ENCODE data around the gene C2CD2. TPM values are rescaled to one million over a fixed set of nuclear protein-coding genes. Genes with fewer than 3 reads are reported as not detected.
"Not testable (repeated sequence)": the region's sequence is repeated elsewhere in the genome, so short reads cannot be mapped to it uniquely, and the experiment has no call there.

Gene C2CD2
- total RNA-seq (2012; rRNA removed): 39.3 and 52.4 TPM in 2 replicates

DNA sequence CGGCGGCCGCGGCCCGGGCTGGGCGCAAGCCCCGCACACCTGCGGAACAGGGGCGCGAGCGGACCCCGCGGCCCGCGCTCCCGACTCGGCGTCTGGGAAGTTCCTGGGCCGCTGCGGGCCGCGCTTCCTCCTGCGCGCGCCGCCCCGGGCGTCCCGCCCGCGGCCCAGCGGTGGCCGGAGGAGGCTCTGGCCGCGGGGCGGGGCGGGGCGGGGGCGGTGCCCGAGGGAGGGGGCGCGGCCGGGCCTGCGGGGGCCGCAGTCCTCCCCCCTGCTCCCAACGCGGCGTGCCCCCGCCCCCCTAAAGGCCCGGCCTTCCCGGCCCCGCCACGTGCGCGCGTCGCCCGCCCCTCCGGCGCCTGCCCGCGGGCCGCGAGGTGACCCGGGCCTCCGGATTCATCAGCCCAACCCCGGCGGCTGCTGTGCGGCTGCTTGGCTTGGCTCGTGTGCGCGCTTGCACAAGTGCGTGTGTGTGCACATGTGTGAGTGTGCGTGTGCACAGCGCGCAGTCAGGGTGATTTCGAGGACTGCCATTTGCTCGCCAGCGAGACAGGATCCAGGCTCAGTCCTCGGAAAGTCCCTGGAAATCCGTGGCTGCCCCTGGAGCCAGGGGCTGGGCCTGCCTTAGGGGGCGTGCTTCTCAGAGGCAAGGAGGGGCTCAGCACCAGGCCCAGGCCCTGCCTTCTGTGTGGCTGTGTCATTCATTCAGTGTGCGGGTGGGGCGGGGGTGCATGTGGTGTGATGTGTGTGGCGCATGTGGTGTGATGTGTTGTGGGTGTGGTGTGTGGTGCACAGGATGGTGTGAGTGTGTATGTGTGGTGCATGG lies at the start of gene C2CD2:
Gene C2CD2 (minus strand): TSS at position 188 of the 823 bp plus-strand sequence. CDS start 370 bp downstream, outside the sequence.
- Histone ChIP-seq H3K9ac (ENCODE audit: low read depth, low read length) (peak within 1 kb of the TSS; percentile 90), H3K4me1 (ENCODE audit: control insufficient read depth, insufficient read depth, low read length) (peaks cover 48% of the 10 kb centered on the region), H3K36me3 (ENCODE audit: insufficient read depth, low read length) (peaks cover 5% of the 10 kb centered on the region), H3K9me3 (replicated peaks; ENCODE audit: low read length) (no peaks in the 10 kb centered on the region), H3K27me3 (ENCODE audit: control insufficient read depth, insufficient read depth, low read length) (no peaks in the 10 kb centered on the region), H3K4me3 (ENCODE audit: low read length) (peak within 1 kb of the TSS; percentile 80), H3K4me2 (ENCODE audit: low read length) (peak within 1 kb of the TSS; percentile 92)

- Histone ChIP-seq H3K27me3 (ENCODE audit: control insufficient read depth, insufficient read depth, low read length) (no peaks in the 10 kb centered on the region), H3K4me2 (ENCODE audit: low read length) (no peak overlapping the region), H3K4me3 (ENCODE audit: low read length) (no peak overlapping the region), H3K4me1 (ENCODE audit: control insufficient read depth, insufficient read depth, low read length) (peaks cover 16% of the 10 kb centered on the region), H3K9me3 (replicated peaks; ENCODE audit: low read length) (no peaks in the 10 kb centered on the region), H3K9ac (ENCODE audit: low read depth, low read length) (peak overlapping the region; percentile 21), H3K36me3 (ENCODE audit: insufficient read depth, low read length) (peaks cover 19% of the 10 kb centered on the region)
These were observed 49.2 kb upstream of the C2CD2 start for GRCh38 chr21:42003051-42003461.

DNA sequence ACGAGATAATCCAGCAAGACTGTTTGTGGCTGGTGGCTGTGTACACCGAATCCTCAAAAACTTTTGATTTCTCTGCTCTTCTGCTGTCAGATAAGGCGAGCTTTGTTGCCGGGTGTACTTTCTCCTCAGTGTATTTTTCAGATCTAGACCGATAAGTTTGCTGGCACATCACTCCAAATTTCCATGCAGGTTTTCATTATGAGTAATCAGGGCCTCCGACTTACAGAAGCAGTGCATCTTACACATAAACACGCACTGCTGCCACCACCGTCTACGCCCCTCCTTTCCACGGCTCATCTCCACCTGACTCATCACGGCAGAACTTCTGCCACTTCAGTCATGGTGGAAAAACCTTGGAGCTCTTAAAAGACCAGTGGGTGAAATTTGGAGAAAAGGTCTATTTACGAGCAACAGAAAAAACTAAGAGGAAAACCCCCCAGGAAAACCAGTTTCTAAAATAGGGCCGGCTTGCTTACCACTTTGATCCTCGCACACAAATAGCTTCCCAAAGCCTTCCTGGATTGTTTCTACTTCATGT lies 48.7 kb upstream of the C2CD2 start:
- H3K36me3 ChIP-seq (ENCODE audit: insufficient read depth, low read length): peaks cover 19% of the 10 kb centered on the region
- H3K9me3 ChIP-seq (replicated peaks; ENCODE audit: low read length): no peaks in the 10 kb centered on the region
- H3K4me2 ChIP-seq (ENCODE audit: low read length): peak overlapping the region; percentile 68
- no peaks in the 10 kb centered on the region for H3K27me3 ChIP-seq (ENCODE audit: control insufficient read depth, insufficient read depth, low read length)
- H3K9ac ChIP-seq (ENCODE audit: low read depth, low read length): peak overlapping the region; percentile 56
- H3K4me1 ChIP-seq (ENCODE audit: control insufficient read depth, insufficient read depth, low read length): peaks cover 16% of the 10 kb centered on the region
- H3K4me3 ChIP-seq (ENCODE audit: low read length): no peak overlapping the region

DNA sequence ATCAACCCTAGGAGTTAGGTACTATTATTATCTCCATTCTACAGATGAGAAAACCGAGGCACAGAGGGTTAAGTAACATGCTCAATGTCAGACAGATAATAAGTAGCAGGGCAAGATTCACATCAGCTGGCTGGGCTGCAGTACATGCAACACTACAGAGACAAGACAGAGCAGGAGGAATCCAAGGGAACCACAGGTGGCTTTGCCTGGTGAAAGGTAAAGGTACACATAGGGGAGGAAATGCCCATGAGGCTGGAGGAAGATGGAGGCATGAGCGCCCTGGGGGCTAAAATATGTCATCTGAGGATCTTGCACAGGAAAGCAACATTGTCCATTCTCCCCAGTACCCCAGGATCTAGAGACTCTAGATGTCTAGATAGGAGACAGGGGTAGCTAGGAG lies 48.0 kb upstream of the C2CD2 start:
- peaks cover 19% of the 10 kb centered on the region for H3K36me3 ChIP-seq (ENCODE audit: insufficient read depth, low read length)
- no peak overlapping the region for H3K4me3 ChIP-seq (ENCODE audit: low read length)
- peak overlapping the region; percentile 68 for H3K4me2 ChIP-seq (ENCODE audit: low read length)
- H3K9ac ChIP-seq (ENCODE audit: low read depth, low read length): no peak overlapping the region
- H3K9me3 ChIP-seq (replicated peaks; ENCODE audit: low read length): no peaks in the 10 kb centered on the region
- no peaks in the 10 kb centered on the region for H3K27me3 ChIP-seq (ENCODE audit: control insufficient read depth, insufficient read depth, low read length)
- peaks cover 16% of the 10 kb centered on the region for H3K4me1 ChIP-seq (ENCODE audit: control insufficient read depth, insufficient read depth, low read length)

DNA sequence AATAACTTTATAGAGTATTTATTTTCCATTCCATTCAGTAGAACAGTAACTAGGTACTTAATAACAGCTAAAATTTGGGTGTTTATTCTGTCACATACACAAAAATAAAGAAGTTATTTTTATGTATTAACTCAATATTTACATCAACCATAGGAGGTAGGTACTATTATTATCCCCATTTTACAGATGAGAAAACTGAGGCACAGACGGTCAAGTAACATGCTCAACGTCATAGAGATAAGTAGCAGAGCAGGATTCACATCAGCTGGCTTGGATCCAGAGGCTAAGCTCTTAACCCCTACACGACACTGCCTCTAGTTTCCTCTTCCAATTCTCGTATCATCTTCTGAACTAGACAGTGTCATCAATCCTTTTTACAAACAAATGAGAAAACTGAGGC lies 47.1 kb upstream of the C2CD2 start:
- Histone ChIP-seq H3K4me3 (ENCODE audit: low read length) (no peak overlapping the region), H3K36me3 (ENCODE audit: insufficient read depth, low read length) (peaks cover 20% of the 10 kb centered on the region), H3K9ac (ENCODE audit: low read depth, low read length) (no peak overlapping the region), H3K4me1 (ENCODE audit: control insufficient read depth, insufficient read depth, low read length) (peaks cover 16% of the 10 kb centered on the region), H3K27me3 (ENCODE audit: control insufficient read depth, insufficient read depth, low read length) (no peaks in the 10 kb centered on the region), H3K4me2 (ENCODE audit: low read length) (no peak overlapping the region), H3K9me3 (replicated peaks; ENCODE audit: low read length) (no peaks in the 10 kb centered on the region)

GRCh38 chr21:41997657-41998056 lies 43.8 kb upstream of the C2CD2 start:
- Histone ChIP-seq H3K9me3 (replicated peaks; ENCODE audit: low read length) (no peaks in the 10 kb centered on the region), H3K36me3 (ENCODE audit: insufficient read depth, low read length) (peaks cover 33% of the 10 kb centered on the region), H3K4me1 (ENCODE audit: control insufficient read depth, insufficient read depth, low read length) (peaks cover 22% of the 10 kb centered on the region), H3K9ac (ENCODE audit: low read depth, low read length) (no peak overlapping the region), H3K4me2 (ENCODE audit: low read length) (no peak overlapping the region), H3K4me3 (ENCODE audit: low read length) (no peak overlapping the region), H3K27me3 (ENCODE audit: control insufficient read depth, insufficient read depth, low read length) (no peaks in the 10 kb centered on the region)

DNA sequence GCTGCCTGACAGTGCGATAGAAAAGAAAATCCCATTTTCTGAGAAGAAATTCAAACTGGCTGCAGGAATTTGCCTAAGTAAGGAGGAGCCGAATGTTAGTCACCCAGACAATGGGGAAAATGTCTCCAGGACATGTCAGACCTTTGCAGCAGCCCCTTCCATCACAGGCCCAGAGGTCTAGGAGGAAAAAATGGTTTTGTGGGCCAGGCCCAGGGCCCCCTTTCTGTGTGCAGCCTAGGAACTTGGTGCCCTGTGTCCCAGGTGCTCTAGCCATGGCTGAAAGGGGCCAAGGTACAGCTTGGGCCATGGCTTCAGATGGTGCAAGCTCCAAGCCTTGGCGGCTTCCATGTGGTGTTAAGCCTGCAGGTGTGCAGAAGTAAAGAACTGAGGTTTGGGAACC lies 41.8 kb upstream of the C2CD2 start:
- H3K36me3 ChIP-seq (ENCODE audit: insufficient read depth, low read length): peaks cover 45% of the 10 kb centered on the region
- H3K9ac ChIP-seq (ENCODE audit: low read depth, low read length): no peak overlapping the region
- H3K27me3 ChIP-seq (ENCODE audit: control insufficient read depth, insufficient read depth, low read length): no peaks in the 10 kb centered on the region
- no peaks in the 10 kb centered on the region for H3K9me3 ChIP-seq (replicated peaks; ENCODE audit: low read length)
- no peak overlapping the region for H3K4me3 ChIP-seq (ENCODE audit: low read length)
- peaks cover 12% of the 10 kb centered on the region for H3K4me1 ChIP-seq (ENCODE audit: control insufficient read depth, insufficient read depth, low read length)
- no peak overlapping the region for H3K4me2 ChIP-seq (ENCODE audit: low read length)

GRCh38 chr21:41994613-41995012 lies 40.8 kb upstream of the C2CD2 start:
- H3K27me3 ChIP-seq (ENCODE audit: control insufficient read depth, insufficient read depth, low read length); H3K9ac ChIP-seq (ENCODE audit: low read depth, low read length); H3K9me3 ChIP-seq (replicated peaks; ENCODE audit: low read length); H3K4me2 ChIP-seq (ENCODE audit: low read length); H3K4me3 ChIP-seq (ENCODE audit: low read length): not testable (repeated sequence)
- Histone ChIP-seq H3K4me1 (ENCODE audit: control insufficient read depth, insufficient read depth, low read length) (peaks cover 12% of the 10 kb centered on the region), H3K36me3 (ENCODE audit: insufficient read depth, low read length) (peaks cover 39% of the 10 kb centered on the region)

DNA sequence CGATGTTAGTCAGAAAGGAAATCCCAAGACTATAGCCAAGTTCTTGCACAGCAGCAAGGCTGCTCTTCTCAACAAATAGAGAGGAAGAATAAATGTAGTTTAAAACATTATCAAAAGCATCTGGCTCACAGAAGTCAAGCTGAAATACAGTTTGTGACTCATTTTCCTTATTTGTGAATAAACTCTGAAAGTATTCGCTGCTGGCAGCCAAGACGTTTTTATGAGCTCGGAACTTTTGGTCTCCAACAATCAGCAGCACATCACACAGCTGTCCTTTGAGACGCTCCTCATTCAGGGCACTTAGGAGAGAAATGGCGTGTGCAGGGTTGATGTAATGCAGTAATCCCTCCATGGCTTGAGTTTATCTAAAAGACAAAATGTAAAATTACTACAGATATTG lies 39.9 kb upstream of the C2CD2 start:
- Histone ChIP-seq H3K4me2 (ENCODE audit: low read length) (peak overlapping the region; percentile 34), H3K4me3 (ENCODE audit: low read length) (no peak overlapping the region), H3K9me3 (replicated peaks; ENCODE audit: low read length) (no peaks in the 10 kb centered on the region), H3K36me3 (ENCODE audit: insufficient read depth, low read length) (peaks cover 34% of the 10 kb centered on the region), H3K9ac (ENCODE audit: low read depth, low read length) (no peak overlapping the region), H3K27me3 (ENCODE audit: control insufficient read depth, insufficient read depth, low read length) (no peaks in the 10 kb centered on the region), H3K4me1 (ENCODE audit: control insufficient read depth, insufficient read depth, low read length) (peaks cover 12% of the 10 kb centered on the region)

- peaks cover 12% of the 10 kb centered on the region for H3K4me1 ChIP-seq (ENCODE audit: control insufficient read depth, insufficient read depth, low read length)
- H3K36me3 ChIP-seq (ENCODE audit: insufficient read depth, low read length): peaks cover 34% of the 10 kb centered on the region
- H3K4me2 ChIP-seq (ENCODE audit: low read length): no peak overlapping the region
- H3K9ac ChIP-seq (ENCODE audit: low read depth, low read length): no peak overlapping the region
- no peak overlapping the region for H3K4me3 ChIP-seq (ENCODE audit: low read length)
- H3K27me3 ChIP-seq (ENCODE audit: control insufficient read depth, insufficient read depth, low read length): no peaks in the 10 kb centered on the region
- H3K9me3 ChIP-seq (replicated peaks; ENCODE audit: low read length): no peaks in the 10 kb centered on the region
These were observed 38.8 kb upstream of the C2CD2 start for GRCh38 chr21:41992576-41992975.

- Histone ChIP-seq H3K9me3 (replicated peaks; ENCODE audit: low read length) (no peaks in the 10 kb centered on the region), H3K36me3 (ENCODE audit: insufficient read depth, low read length) (peaks cover 34% of the 10 kb centered on the region), H3K27me3 (ENCODE audit: control insufficient read depth, insufficient read depth, low read length) (no peaks in the 10 kb centered on the region), H3K9ac (ENCODE audit: low read depth, low read length) (no peak overlapping the region), H3K4me2 (ENCODE audit: low read length) (no peak overlapping the region), H3K4me1 (ENCODE audit: control insufficient read depth, insufficient read depth, low read length) (peaks cover 12% of the 10 kb centered on the region), H3K4me3 (ENCODE audit: low read length) (no peak overlapping the region)
These were observed 37.8 kb upstream of the C2CD2 start for GRCh38 chr21:41991659-41992058.

DNA sequence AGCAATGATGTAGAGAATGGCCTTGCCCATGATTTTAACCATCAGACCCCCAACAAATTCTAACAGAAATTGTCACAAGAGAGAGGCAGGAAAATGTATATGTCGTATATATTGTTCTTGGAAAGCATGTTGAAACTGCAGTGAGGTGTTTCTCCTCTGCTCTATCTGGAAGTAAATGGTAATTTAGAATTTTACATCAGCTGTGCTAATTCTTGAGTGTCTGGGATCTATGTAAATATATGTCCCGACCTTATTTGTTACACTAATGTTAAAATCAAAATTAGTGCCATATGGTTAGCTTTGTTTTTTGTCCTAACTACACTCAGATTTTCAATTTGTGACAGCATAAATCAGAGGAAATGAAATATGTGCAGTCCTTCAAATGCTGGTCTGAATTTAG lies 35.9 kb upstream of the C2CD2 start:
- H3K36me3 ChIP-seq (ENCODE audit: insufficient read depth, low read length): peaks cover 29% of the 10 kb centered on the region
- no peaks in the 10 kb centered on the region for H3K9me3 ChIP-seq (replicated peaks; ENCODE audit: low read length)
- no peak overlapping the region for H3K4me2 ChIP-seq (ENCODE audit: low read length)
- H3K4me1 ChIP-seq (ENCODE audit: control insufficient read depth, insufficient read depth, low read length): peaks cover 12% of the 10 kb centered on the region
- H3K9ac ChIP-seq (ENCODE audit: low read depth, low read length): no peak overlapping the region
- H3K27me3 ChIP-seq (ENCODE audit: control insufficient read depth, insufficient read depth, low read length): no peaks in the 10 kb centered on the region
- H3K4me3 ChIP-seq (ENCODE audit: low read length): no peak overlapping the region
